ENCODE results near the gene BLTP3A.

GRCh38 chr6:34810017-34810882, 18.4 kb downstream of the BLTP3A start:
- TF ChIP-seq, protein P1, sequence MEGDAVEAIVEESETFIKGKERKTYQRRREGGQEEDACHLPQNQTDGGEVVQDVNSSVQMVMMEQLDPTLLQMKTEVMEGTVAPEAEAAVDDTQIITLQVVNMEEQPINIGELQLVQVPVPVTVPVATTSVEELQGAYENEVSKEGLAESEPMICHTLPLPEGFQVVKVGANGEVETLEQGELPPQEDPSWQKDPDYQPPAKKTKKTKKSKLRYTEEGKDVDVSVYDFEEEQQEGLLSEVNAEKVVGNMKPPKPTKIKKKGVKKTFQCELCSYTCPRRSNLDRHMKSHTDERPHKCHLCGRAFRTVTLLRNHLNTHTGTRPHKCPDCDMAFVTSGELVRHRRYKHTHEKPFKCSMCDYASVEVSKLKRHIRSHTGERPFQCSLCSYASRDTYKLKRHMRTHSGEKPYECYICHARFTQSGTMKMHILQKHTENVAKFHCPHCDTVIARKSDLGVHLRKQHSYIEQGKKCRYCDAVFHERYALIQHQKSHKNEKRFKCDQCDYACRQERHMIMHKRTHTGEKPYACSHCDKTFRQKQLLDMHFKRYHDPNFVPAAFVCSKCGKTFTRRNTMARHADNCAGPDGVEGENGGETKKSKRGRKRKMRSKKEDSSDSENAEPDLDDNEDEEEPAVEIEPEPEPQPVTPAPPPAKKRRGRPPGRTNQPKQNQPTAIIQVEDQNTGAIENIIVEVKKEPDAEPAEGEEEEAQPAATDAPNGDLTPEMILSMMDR (conservative IDR thresholded peaks at IDR 0.05), result no peak
- no peak for TF ChIP-seq ZFX (IDR thresholded peaks at IDR 0.05)
